ENCODE results near the gene NEU3.

DNA sequence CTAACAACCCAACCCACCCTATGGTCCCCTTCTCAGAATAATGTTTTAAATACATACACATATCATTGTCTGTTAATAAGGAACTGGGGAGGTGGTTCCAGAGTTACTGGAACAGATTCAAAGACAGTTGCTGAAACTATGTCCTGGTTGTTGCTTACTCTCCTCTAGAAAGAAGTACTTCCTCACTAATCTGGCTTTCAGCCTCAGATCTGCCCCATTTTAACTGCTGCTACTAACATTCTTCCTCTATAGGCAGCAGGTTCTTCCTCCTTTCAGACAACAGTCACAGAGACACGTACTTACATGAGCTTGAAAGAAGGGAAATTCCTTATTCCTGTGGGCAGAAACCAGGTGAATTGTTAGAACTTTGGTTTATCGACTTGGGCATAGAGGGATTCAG is 8.1 kb upstream of the NEU3 start:
- TF ChIP-seq, protein P1, sequence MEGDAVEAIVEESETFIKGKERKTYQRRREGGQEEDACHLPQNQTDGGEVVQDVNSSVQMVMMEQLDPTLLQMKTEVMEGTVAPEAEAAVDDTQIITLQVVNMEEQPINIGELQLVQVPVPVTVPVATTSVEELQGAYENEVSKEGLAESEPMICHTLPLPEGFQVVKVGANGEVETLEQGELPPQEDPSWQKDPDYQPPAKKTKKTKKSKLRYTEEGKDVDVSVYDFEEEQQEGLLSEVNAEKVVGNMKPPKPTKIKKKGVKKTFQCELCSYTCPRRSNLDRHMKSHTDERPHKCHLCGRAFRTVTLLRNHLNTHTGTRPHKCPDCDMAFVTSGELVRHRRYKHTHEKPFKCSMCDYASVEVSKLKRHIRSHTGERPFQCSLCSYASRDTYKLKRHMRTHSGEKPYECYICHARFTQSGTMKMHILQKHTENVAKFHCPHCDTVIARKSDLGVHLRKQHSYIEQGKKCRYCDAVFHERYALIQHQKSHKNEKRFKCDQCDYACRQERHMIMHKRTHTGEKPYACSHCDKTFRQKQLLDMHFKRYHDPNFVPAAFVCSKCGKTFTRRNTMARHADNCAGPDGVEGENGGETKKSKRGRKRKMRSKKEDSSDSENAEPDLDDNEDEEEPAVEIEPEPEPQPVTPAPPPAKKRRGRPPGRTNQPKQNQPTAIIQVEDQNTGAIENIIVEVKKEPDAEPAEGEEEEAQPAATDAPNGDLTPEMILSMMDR (IDR thresholded peaks at IDR 0.05; ENCODE audit: low read length): no peak
- no peak for TF ChIP-seq EZH2 (optimal IDR thresholded peaks at IDR 0.05; ENCODE audit: low read depth, low read length)
